ENCODE measurements around the gene DCAF12L2.
"Not testable (repeated sequence)": the region's sequence is repeated elsewhere in the genome, so short reads cannot be mapped to it uniquely, and the experiment has no call there.

Gene DCAF12L2

GRCh38 chrX:126165721-126166461, at the start of gene DCAF12L2:
Gene DCAF12L2, minus strand, starts transcription at chrX:126166289. Its CDS starts 365 bp downstream, at chrX:126165924.
- no peak for DNase-seq (ENCODE audit: low read depth, low spot score)
- H3K27ac ChIP-seq, result no peak within 1 kb of the TSS

GRCh38 chrX:126190888-126191287, 24.8 kb upstream of the DCAF12L2 start:
- H3K27ac ChIP-seq; DNase-seq (ENCODE audit: low read depth, low spot score): not testable (repeated sequence)

GRCh38 chrX:126177133-126177840, 11.2 kb upstream of the DCAF12L2 start:
- H3K27ac ChIP-seq, result no peak overlapping the region
- DNase-seq (ENCODE audit: low read depth, low spot score), result no peak

- no peak for DNase-seq (ENCODE audit: low read depth, low spot score)
- H3K27ac ChIP-seq, result no peak overlapping the region
Observed at GRCh38 chrX:126170720-126171119, 4.6 kb upstream of the DCAF12L2 start.

- DNase-seq (ENCODE audit: low read depth, low spot score), result no peak
- no peak overlapping the region for H3K27ac ChIP-seq
Observed at GRCh38 chrX:126167560-126167959, 1.5 kb upstream of the DCAF12L2 start.

- DNase-seq (ENCODE audit: low read depth, low spot score), result no peak
- no peak overlapping the region for H3K27ac ChIP-seq
Observed at GRCh38 chrX:126165401-126165720, 728 bp downstream of the DCAF12L2 start.

GRCh38 chrX:126164689-126165400, 1.2 kb downstream of the DCAF12L2 start:
- H3K27ac ChIP-seq, result no peak overlapping the region
- DNase-seq (ENCODE audit: low read depth, low spot score), result no peak

GRCh38 chrX:126164226-126164625, 1.9 kb downstream of the DCAF12L2 start:
- H3K27ac ChIP-seq, result no peak overlapping the region
- DNase-seq (ENCODE audit: low read depth, low spot score), result no peak

- no peak for DNase-seq (ENCODE audit: low read depth, low spot score)
- no peak overlapping the region for H3K27ac ChIP-seq
Observed at GRCh38 chrX:126141014-126141413, 25.1 kb downstream of the DCAF12L2 start.

GRCh38 chrX:126137899-126138298, 28.2 kb downstream of the DCAF12L2 start:
- no peak for DNase-seq (ENCODE audit: low read depth, low spot score)
- H3K27ac ChIP-seq, result no peak overlapping the region

GRCh38 chrX:126124721-126125120, 41.4 kb downstream of the DCAF12L2 start:
- H3K27ac ChIP-seq, result no peak overlapping the region
- no peak for DNase-seq (ENCODE audit: low read depth, low spot score)
